PFSK-1 (cell line): ENCODE data around the gene HSPH1.

Source experiments
- REST ChIP-seq, 2 experiments: IDR thresholded peaks; 2 replicates each; pipeline versions ENCODE4 v1.6.1 to v1.8.0; 2011 to 2012; ENCODE audit warnings: low read depth in 2 of 2, low read length in 2 of 2, control low read depth in 1 of 2, inconsistent platforms in 1 of 2, mild to moderate bottlenecking in 1 of 2, moderate library complexity in 1 of 2; ENCODE audit not compliant: insufficient read depth in 1 of 2
- SIN3A ChIP-seq: IDR thresholded peaks from 2 replicates; pipeline ENCODE4 v1.6.1; 2012; ENCODE audit warnings: mild to moderate bottlenecking, low read length, moderate library complexity, borderline replicate concordance; ENCODE audit not compliant: insufficient read depth
- TAF1 ChIP-seq: IDR thresholded peaks from 2 replicates; pipeline ENCODE4 v1.6.1; 2012; ENCODE audit warnings: low read length, control low read depth, borderline replicate concordance; ENCODE audit not compliant: insufficient read depth

- no peak for TF ChIP-seq TAF1
- no peak for TF ChIP-seq SIN3A
- no peak for TF ChIP-seq REST (IDR thresholded peaks at IDR 0.05; ENCODE audit: insufficient read depth in 1 of 2, low read depth in 2 of 2, low read length in 2 of 2)
These were observed 22.7 kb upstream of the HSPH1 start for GRCh38 chr13:31184451-31184850.
